GM12874 (cell line): ENCODE data around the gene KRTAP1-5.
"Not testable (repeated sequence)": the region's sequence is repeated elsewhere in the genome, so short reads cannot be mapped to it uniquely, and the experiment has no call there.

Experiments used
- CTCF ChIP-seq: IDR thresholded peaks from 2 replicates; pipeline ENCODE4 v1.5.1; 2011; ENCODE audit warnings: low read depth, mild to moderate bottlenecking, control low read depth, low read length, moderate library complexity; ENCODE audit not compliant: insufficient read depth

The KRTAP1-5 gene

GRCh38 chr17:41009301-41009760, 17.7 kb downstream of the KRTAP1-5 start:
- no peak for TF ChIP-seq CTCF

GRCh38 chr17:41008811-41009210, 18.2 kb downstream of the KRTAP1-5 start, which contains the start of gene KRTAP3-1:
KRTAP3-1 (minus strand) TSS chr17:41009128; CDS start chr17:41009074, 54 bp downstream.
- no peak for TF ChIP-seq CTCF

- TF ChIP-seq CTCF, result no peak
Observed at GRCh38 chr17:41004397-41004796, 22.6 kb downstream of the KRTAP1-5 start.

DNA sequence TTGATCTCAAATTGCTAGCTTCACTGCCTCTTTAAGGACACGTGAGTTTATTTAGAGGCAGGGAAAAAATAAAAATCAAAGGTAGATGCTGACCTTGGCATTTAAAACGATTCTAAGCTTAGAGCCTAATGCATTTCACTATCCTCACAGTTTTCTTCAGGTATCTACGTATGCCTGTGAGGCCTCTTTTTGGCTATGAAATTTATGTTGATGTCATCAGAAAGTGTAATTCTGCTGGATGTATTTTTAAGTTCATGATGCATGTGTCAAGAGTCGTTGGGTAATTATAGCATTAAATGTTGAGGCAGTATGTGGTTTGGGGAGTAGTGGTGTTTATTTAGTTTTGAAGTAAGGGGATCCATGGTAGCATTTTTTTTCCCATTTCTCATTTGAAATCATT, 23.1 kb downstream of the KRTAP1-5 start:
- TF ChIP-seq CTCF, result no peak

- no peak for TF ChIP-seq CTCF
Observed at GRCh38 chr17:41002814-41003213, 24.2 kb downstream of the KRTAP1-5 start.

DNA sequence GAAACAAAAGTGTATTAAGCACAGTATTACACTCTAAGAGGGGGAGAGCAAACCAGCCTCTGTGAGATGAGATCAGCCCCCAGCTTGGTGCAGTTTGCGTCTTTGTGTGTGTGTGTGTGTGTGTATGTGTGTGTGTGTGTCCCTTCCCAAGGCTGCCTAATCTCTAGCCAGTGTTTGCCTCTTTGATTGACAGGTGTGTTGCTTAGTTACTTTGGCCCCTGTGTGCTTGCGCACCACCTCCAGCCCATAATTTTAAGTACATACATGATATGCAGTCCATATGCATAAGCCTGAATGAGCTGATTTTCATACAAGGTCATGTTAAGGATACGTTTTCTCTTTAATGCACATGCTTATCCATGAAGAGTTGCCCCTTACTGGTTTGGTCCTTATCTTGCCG, 25.2 kb downstream of the KRTAP1-5 start:
- no peak for TF ChIP-seq CTCF

DNA sequence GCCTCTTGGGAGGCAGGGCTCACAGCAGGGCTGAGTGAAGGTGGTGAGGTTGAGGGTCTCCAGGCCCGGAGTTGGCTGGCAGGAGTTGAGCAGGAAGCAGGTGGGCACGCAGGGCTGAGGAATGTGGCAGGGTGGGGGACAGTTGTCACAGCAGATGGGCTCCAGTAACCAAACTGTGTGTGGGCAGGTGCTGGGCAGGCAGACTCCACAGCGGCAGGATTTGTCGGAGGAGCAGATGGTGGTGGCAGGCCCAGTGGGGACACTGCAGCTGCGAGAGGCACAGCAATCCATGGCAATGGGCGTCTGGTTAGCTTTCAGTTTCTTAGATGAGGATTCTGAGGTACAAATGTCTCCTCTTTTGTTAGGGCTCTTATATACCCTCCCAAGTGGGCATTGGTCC, 27.4 kb downstream of the KRTAP1-5 start, which contains the start of gene KRTAP3-2:
TSS of gene KRTAP3-2 (minus strand) at position 344 of the 400 bp plus-strand sequence. CDS start at position 291, 53 bp downstream.
- TF ChIP-seq CTCF, result not testable (repeated sequence)
